ENCODE measurements around the gene UBE2E3.

GRCh38 chr2:180952731-180953336, 27.6 kb upstream of the UBE2E3 start:
- TF ChIP-seq CTCF (IDR thresholded peaks at IDR 0.05), result no peak
- TF ChIP-seq POLR2A (IDR thresholded peaks at IDR 0.05), result no peak

Measured in esophagus squamous epithelium (tissue), 4 donors.